WTC11 (cell line): ENCODE data around the gene SMLR1. TPM values are rescaled to one million over a fixed set of nuclear protein-coding genes. Genes with fewer than 3 reads are reported as not detected.

Experiments
- ATAC-seq: fragments of 200-7000 bp; cut with Tn5 transposase; 2 replicates; pipeline ENCODE4 v1.10.0; 2021; ENCODE audit warnings: mild to moderate bottlenecking, moderate library complexity
- CTCF ChIA-PET: fragments of 300-600 bp; sonication (Branson Sonifier 250); formaldehyde crosslinking; loops from one replicate; lab custom pipeline; 2021; ENCODE audit warnings: antibody characterized with exemption; lab: Charles Lee
- POLR2A ChIA-PET: fragments of 350-600 bp; sonication (Branson Sonifier 250); formaldehyde crosslinking; loops from one replicate; lab custom pipeline; 2021; ENCODE audit warnings: antibody characterized with exemption; lab: Charles Lee
- DNase-seq: peaks from one replicate; pipeline ENCODE4 v3.0.0; 2021; ENCODE audit warnings: low spot score
- H3K27ac Mint-ChIP-seq: 2 replicates; pipeline ENCODE4 v1.8.0; 2021; ENCODE audit warnings: mixed read lengths
- H3K27me3 Mint-ChIP-seq: 2 replicates; pipeline ENCODE4 v1.8.0; 2021; ENCODE audit warnings: low read depth, mild to moderate bottlenecking, moderate library complexity, mixed read lengths
- H3K36me3 Mint-ChIP-seq: 2 replicates; pipeline ENCODE4 v1.8.0; 2021; ENCODE audit warnings: mixed read lengths
- H3K4me1 Mint-ChIP-seq: 2 replicates; pipeline ENCODE4 v1.8.0; 2022; ENCODE audit warnings: mixed read lengths
- H3K4me3 Mint-ChIP-seq: 2 replicates; pipeline ENCODE4 v1.8.0; 2021; ENCODE audit warnings: mild to moderate bottlenecking, moderate library complexity, mixed read lengths
- H3K9me3 Mint-ChIP-seq: 2 replicates; pipeline ENCODE4 v1.8.0; 2021; ENCODE audit warnings: mixed read lengths
- FOXP1 ChIP-seq: sonication (generic); formaldehyde crosslinking; IDR thresholded peaks from 2 replicates; pipeline ENCODE4 v1.8.0; 2022; ENCODE audit warnings: missing genetic modification reagents, mild to moderate bottlenecking, moderate library complexity, borderline replicate concordance
- PRRX2 ChIP-seq: fragments of 250-450 bp; sonication (Bioruptor Pico); IDR thresholded peaks from 2 replicates; pipeline ENCODE4 v1.8.0; 2021; ENCODE audit warnings: mild to moderate bottlenecking
- RELA ChIP-seq: sonication (generic); formaldehyde crosslinking; IDR thresholded peaks from 2 replicates; pipeline ENCODE4 v1.8.1; 2022; ENCODE audit warnings: missing genetic modification reagents, mild to moderate bottlenecking, borderline replicate concordance
- RORB ChIP-seq: fragments of 250-450 bp; sonication (Bioruptor Pico); IDR thresholded peaks from 2 replicates; pipeline ENCODE4 v1.9.0; 2021; ENCODE audit warnings: mild to moderate bottlenecking
- SOX15 ChIP-seq: fragments of 250-450 bp; sonication (Bioruptor Pico); IDR thresholded peaks from 2 replicates; pipeline ENCODE4 v1.9.0; 2021; ENCODE audit warnings: mild to moderate bottlenecking
- TEAD1 ChIP-seq: sonication (generic); formaldehyde crosslinking; IDR thresholded peaks from 2 replicates; pipeline ENCODE4 v1.8.0; 2022; ENCODE audit warnings: mild to moderate bottlenecking, missing genetic modification reagents
- ZNF396 ChIP-seq: fragments of 250-450 bp; sonication (Bioruptor Pico); IDR thresholded peaks from 2 replicates; pipeline ENCODE4 v1.8.0; 2021; ENCODE audit warnings: mild to moderate bottlenecking, moderate library complexity, borderline replicate concordance
- total RNA-seq: library from RNA; stranded (reverse); gene quantifications from 3 replicates; pipeline ENCODE4 v1.2.3, GENCODE V29; 2021
- TF ChIP-seq, protein P1 (sequence below): fragments of 250-450 bp; sonication (Bioruptor Pico); IDR thresholded peaks from 2 replicates; pipeline ENCODE4 v2.1.2; 2022; ENCODE audit warnings: mild to moderate bottlenecking, moderate library complexity
- TF ChIP-seq, protein P2 (sequence below): sonication (generic); formaldehyde crosslinking; IDR thresholded peaks from 2 replicates; pipeline ENCODE4 v1.8.1; 2022; ENCODE audit warnings: mild to moderate bottlenecking, moderate library complexity, missing genetic modification reagents
- TF ChIP-seq, protein P3 (sequence below): sonication (generic); formaldehyde crosslinking; IDR thresholded peaks from 2 replicates; pipeline ENCODE4 v1.8.1; 2023; ENCODE audit warnings: mild to moderate bottlenecking, missing genetic modification reagents, moderate library complexity
- TF ChIP-seq, protein P4 (sequence below): fragments of 200-600 bp; IDR thresholded peaks from 2 replicates; pipeline ENCODE4 v1.8.0; 2022; ENCODE audit warnings: antibody characterized with exemption
- TF ChIP-seq, protein P5 (sequence below): fragments of 250-450 bp; sonication (Bioruptor Pico); IDR thresholded peaks from 2 replicates; pipeline ENCODE4 v1.9.0; 2021; ENCODE audit warnings: mild to moderate bottlenecking
- TF ChIP-seq, protein P6 (sequence below): fragments of 250-450 bp; sonication (Bioruptor Pico); IDR thresholded peaks from 2 replicates; pipeline ENCODE4 v1.8.0; 2021; ENCODE audit warnings: mild to moderate bottlenecking
- TF ChIP-seq, protein P7 (sequence below): fragments of 250-450 bp; sonication (Bioruptor Pico); conservative IDR thresholded peaks from 2 replicates; pipeline ENCODE4 v1.9.0; 2021; ENCODE audit warnings: mild to moderate bottlenecking
- TF ChIP-seq, protein P8 (sequence below): fragments of 250-450 bp; sonication (Bioruptor Pico); IDR thresholded peaks from 2 replicates; pipeline ENCODE4 v1.9.0; 2021; ENCODE audit warnings: moderate library complexity, mild to moderate bottlenecking, inconsistent platforms, borderline replicate concordance
- TF ChIP-seq, protein P9 (sequence below): sonication (generic); formaldehyde crosslinking; conservative IDR thresholded peaks from 2 replicates; pipeline ENCODE4 v1.8.1; 2023; ENCODE audit warnings: mild to moderate bottlenecking, low read depth, missing genetic modification reagents, moderate library complexity

The SMLR1 gene
- total RNA-seq, 1 experiment from 2014 or later: not detected

DNA sequence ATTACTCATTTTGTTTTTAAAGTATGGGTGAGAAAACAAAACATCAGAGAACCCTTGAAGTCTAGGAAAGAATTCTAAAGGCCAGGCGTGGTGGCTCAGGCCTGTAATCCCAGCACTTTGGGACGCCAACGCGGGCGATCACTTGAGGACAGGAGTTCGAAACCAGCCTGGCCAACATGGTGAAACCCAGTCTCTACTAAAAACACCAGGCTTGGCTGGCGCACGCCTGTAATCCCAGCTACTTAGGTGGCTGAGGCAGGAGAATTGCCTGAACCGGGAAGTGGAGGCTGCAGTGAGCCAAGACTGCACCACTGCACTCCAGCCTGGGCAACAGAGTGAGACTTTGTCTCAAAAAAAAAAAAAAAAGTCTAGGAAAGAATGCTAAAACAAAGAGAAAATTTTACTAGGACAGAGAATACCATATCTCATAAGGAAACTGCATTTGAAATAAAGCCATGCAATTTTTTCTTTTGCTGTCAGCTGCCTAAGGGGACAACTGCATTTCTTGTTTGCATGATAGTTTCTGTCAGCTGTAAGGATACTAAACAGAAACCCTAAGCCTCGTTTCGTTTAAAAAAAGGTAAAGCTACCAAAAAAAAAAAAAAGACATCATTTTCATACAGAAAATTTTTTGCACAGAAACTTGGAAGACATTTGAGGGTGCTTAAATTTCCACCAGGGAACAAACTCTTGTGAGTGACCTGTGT is 32.1 kb downstream of the SMLR1 start:
- Mint-ChIP-seq H3K27me3 (no peaks in the 10 kb centered on the region), H3K27ac (peak overlapping the region; percentile 42; the same call in 1 of the 2 replicates), H3K4me3 (no peak overlapping the region), H3K9me3 (peaks cover 4% of the 10 kb centered on the region), H3K4me1 (peaks cover 20% of the 10 kb centered on the region), H3K36me3 (peaks cover 12% of the 10 kb centered on the region)
- DNase-seq (no peak), ATAC-seq (no peak)
- CTCF ChIA-PET: interaction anchor here (0.7 to 1.5 kb wide), 2 partner anchors 10 to 13 kb away, joined by 3 to 4 read pairs; no protein-coding TSS in a partner anchor
- no peak for TF ChIP-seq PRRX2 (CRISPR knock-in tag)
- TF ChIP-seq, protein P1, sequence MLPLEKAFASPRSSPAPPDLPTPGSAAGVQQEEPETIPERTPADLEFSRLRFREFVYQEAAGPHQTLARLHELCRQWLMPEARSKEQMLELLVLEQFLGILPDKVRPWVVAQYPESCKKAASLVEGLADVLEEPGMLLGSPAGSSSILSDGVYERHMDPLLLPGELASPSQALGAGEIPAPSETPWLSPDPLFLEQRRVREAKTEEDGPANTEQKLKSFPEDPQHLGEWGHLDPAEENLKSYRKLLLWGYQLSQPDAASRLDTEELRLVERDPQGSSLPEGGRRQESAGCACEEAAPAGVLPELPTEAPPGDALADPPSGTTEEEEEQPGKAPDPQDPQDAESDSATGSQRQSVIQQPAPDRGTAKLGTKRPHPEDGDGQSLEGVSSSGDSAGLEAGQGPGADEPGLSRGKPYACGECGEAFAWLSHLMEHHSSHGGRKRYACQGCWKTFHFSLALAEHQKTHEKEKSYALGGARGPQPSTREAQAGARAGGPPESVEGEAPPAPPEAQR (CRISPR knock-in tag): no peak
- TF ChIP-seq, protein P2, sequence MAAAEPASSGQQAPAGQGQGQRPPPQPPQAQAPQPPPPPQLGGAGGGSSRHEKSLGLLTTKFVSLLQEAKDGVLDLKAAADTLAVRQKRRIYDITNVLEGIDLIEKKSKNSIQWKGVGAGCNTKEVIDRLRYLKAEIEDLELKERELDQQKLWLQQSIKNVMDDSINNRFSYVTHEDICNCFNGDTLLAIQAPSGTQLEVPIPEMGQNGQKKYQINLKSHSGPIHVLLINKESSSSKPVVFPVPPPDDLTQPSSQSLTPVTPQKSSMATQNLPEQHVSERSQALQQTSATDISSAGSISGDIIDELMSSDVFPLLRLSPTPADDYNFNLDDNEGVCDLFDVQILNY (CRISPR knock-in tag): no peak
- TF ChIP-seq, protein P3, sequence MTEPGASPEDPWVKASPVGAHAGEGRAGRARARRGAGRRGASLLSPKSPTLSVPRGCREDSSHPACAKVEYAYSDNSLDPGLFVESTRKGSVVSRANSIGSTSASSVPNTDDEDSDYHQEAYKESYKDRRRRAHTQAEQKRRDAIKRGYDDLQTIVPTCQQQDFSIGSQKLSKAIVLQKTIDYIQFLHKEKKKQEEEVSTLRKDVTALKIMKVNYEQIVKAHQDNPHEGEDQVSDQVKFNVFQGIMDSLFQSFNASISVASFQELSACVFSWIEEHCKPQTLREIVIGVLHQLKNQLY (CRISPR knock-in tag): no peak
- TF ChIP-seq RELA: no peak
- TF ChIP-seq, protein P4, sequence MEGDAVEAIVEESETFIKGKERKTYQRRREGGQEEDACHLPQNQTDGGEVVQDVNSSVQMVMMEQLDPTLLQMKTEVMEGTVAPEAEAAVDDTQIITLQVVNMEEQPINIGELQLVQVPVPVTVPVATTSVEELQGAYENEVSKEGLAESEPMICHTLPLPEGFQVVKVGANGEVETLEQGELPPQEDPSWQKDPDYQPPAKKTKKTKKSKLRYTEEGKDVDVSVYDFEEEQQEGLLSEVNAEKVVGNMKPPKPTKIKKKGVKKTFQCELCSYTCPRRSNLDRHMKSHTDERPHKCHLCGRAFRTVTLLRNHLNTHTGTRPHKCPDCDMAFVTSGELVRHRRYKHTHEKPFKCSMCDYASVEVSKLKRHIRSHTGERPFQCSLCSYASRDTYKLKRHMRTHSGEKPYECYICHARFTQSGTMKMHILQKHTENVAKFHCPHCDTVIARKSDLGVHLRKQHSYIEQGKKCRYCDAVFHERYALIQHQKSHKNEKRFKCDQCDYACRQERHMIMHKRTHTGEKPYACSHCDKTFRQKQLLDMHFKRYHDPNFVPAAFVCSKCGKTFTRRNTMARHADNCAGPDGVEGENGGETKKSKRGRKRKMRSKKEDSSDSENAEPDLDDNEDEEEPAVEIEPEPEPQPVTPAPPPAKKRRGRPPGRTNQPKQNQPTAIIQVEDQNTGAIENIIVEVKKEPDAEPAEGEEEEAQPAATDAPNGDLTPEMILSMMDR: no peak
- TF ChIP-seq, protein P5, sequence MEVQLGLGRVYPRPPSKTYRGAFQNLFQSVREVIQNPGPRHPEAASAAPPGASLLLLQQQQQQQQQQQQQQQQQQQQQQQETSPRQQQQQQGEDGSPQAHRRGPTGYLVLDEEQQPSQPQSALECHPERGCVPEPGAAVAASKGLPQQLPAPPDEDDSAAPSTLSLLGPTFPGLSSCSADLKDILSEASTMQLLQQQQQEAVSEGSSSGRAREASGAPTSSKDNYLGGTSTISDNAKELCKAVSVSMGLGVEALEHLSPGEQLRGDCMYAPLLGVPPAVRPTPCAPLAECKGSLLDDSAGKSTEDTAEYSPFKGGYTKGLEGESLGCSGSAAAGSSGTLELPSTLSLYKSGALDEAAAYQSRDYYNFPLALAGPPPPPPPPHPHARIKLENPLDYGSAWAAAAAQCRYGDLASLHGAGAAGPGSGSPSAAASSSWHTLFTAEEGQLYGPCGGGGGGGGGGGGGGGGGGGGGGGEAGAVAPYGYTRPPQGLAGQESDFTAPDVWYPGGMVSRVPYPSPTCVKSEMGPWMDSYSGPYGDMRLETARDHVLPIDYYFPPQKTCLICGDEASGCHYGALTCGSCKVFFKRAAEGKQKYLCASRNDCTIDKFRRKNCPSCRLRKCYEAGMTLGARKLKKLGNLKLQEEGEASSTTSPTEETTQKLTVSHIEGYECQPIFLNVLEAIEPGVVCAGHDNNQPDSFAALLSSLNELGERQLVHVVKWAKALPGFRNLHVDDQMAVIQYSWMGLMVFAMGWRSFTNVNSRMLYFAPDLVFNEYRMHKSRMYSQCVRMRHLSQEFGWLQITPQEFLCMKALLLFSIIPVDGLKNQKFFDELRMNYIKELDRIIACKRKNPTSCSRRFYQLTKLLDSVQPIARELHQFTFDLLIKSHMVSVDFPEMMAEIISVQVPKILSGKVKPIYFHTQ (CRISPR knock-in tag): no peak
- POLR2A ChIA-PET: no interaction called here

DNA sequence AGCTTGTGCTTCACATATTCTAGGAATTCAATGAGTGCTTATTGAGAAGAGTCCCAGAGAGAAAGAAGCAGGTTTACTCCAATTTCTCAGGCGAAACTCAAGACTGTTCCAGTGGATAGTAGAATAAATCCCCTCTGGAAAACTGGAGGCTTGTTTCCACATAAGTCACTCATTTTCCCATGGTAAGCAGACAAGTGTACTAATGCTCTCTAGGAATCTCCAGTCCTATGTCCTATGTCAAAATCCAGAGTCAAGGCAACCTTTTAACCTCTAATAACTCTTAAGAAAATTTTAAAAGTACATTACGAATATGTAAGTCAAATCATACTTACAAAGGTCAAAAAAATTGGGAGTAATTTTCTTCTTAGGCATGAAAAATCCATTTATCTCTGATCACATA is 35.2 kb downstream of the SMLR1 start:
- Mint-ChIP-seq H3K27ac (no peak overlapping the region), H3K9me3 (no peaks in the 10 kb centered on the region), H3K27me3 (no peaks in the 10 kb centered on the region), H3K4me1 (peaks cover 19% of the 10 kb centered on the region), H3K4me3 (no peak overlapping the region), H3K36me3 (peaks cover 15% of the 10 kb centered on the region)
- ATAC-seq: no peak
- no peak for DNase-seq
- CTCF ChIA-PET: interaction anchor here (0.7 to 1.8 kb wide), 2 partner anchors 10 to 22 kb away, joined by 3 to 7 read pairs; no protein-coding TSS in a partner anchor
- POLR2A ChIA-PET: interaction anchor here (0.6 kb wide), 1 partner anchor 715 kb away, joined by 5 read pairs; no protein-coding TSS in a partner anchor
- no peak for TF ChIP-seq RORB
- TF ChIP-seq, protein P6, sequence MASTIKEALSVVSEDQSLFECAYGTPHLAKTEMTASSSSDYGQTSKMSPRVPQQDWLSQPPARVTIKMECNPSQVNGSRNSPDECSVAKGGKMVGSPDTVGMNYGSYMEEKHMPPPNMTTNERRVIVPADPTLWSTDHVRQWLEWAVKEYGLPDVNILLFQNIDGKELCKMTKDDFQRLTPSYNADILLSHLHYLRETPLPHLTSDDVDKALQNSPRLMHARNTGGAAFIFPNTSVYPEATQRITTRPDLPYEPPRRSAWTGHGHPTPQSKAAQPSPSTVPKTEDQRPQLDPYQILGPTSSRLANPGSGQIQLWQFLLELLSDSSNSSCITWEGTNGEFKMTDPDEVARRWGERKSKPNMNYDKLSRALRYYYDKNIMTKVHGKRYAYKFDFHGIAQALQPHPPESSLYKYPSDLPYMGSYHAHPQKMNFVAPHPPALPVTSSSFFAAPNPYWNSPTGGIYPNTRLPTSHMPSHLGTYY (CRISPR knock-in tag): no peak
- no peak for TF ChIP-seq TEAD1 (CRISPR knock-in tag)
- TF ChIP-seq SOX15: no peak
- TF ChIP-seq, protein P7, sequence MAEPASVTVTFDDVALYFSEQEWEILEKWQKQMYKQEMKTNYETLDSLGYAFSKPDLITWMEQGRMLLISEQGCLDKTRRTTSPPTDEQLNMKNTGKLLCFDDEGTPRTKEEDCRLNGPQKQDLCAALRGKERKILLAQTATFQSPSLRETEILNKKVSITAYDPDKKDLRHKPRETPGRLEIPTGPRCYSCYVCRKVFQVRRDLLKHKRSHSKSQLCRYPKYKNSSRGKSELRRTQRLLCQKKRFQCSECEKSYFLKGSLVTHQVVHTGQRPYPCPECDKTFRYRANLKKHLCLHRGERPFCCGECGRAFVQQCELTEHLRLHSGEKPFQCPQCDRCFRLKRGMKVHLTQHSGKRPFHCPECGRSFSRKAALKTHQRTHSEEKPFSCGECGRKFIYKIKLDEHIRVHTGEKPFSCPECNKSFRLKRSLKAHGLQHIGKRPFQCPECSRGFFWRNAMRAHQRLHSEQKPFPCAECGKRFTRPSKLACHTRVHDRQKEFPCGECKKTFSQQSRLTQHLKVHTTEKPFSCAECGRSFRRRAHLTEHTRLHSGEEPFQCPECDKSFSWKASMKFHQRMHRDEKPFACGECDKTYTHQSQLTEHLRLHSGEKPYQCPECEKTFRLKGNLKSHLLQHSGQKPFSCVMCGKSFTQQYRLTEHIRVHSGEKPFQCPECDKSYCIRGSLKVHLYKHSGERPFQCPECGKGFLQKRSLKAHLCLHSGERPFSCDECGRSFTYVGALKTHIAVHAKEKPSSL (CRISPR knock-in tag): no peak
- TF ChIP-seq ZNF396 (CRISPR knock-in tag): no peak
- TF ChIP-seq, protein P8, sequence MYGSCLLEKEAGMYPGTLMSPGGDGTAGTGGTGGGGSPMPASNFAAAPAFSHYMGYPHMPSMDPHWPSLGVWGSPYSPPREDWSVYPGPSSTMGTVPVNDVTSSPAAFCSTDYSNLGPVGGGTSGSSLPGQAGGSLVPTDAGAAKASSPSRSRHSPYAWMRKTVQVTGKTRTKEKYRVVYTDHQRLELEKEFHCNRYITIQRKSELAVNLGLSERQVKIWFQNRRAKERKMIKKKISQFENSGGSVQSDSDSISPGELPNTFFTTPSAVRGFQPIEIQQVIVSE: no peak
- TF ChIP-seq, protein P1 (CRISPR knock-in tag): no peak
- TF ChIP-seq, protein P9, sequence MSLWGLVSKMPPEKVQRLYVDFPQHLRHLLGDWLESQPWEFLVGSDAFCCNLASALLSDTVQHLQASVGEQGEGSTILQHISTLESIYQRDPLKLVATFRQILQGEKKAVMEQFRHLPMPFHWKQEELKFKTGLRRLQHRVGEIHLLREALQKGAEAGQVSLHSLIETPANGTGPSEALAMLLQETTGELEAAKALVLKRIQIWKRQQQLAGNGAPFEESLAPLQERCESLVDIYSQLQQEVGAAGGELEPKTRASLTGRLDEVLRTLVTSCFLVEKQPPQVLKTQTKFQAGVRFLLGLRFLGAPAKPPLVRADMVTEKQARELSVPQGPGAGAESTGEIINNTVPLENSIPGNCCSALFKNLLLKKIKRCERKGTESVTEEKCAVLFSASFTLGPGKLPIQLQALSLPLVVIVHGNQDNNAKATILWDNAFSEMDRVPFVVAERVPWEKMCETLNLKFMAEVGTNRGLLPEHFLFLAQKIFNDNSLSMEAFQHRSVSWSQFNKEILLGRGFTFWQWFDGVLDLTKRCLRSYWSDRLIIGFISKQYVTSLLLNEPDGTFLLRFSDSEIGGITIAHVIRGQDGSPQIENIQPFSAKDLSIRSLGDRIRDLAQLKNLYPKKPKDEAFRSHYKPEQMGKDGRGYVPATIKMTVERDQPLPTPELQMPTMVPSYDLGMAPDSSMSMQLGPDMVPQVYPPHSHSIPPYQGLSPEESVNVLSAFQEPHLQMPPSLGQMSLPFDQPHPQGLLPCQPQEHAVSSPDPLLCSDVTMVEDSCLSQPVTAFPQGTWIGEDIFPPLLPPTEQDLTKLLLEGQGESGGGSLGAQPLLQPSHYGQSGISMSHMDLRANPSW: no peak
- TF ChIP-seq FOXP1 (CRISPR knock-in tag): no peak
